NCI-H526 treated with DMSO at 0.1 percent for 48 hours (cell line): ENCODE results near the gene PBX2.
"Not testable (repeated sequence)": the region's sequence is repeated elsewhere in the genome, so short reads cannot be mapped to it uniquely, and the experiment has no call there.

Experiments
- DNase-seq: peaks from one replicate; lab custom pipeline; 2025; lab: John Stamatoyannopoulos, UW

The PBX2 gene

DNA sequence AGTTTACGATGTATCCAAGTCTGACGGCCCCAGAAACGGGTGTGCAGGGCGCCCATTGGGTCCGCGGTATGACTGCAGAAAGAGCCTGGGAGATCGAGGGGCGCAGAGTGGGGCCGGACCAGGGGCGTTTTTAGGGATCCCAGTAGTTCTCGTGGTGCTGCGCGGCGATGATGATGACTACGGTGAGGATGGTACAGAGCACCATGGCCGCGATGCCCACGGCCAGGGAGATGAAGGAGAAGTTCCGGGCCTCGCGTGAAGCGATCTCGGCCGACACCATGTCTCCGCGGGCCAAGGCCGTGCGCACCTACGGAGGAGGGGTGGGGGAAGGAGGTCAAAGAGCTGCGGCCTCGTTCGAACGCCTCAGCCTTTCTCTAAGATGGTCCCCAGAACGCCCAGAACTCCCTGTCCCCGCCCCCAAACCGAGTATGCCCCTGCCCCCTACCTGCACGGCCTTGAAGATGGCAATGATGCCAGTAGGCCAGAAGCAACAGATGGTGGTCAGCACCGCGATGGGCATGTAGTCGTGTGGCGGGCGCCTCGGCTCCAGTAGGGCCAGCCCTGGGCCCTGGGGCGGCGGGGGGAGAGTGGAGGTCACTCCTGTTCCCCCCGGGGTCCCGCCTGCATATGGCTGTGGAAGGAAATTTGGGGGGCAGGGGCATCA, 40.8 kb downstream of the PBX2 start:
- no peak for DNase-seq

DNA sequence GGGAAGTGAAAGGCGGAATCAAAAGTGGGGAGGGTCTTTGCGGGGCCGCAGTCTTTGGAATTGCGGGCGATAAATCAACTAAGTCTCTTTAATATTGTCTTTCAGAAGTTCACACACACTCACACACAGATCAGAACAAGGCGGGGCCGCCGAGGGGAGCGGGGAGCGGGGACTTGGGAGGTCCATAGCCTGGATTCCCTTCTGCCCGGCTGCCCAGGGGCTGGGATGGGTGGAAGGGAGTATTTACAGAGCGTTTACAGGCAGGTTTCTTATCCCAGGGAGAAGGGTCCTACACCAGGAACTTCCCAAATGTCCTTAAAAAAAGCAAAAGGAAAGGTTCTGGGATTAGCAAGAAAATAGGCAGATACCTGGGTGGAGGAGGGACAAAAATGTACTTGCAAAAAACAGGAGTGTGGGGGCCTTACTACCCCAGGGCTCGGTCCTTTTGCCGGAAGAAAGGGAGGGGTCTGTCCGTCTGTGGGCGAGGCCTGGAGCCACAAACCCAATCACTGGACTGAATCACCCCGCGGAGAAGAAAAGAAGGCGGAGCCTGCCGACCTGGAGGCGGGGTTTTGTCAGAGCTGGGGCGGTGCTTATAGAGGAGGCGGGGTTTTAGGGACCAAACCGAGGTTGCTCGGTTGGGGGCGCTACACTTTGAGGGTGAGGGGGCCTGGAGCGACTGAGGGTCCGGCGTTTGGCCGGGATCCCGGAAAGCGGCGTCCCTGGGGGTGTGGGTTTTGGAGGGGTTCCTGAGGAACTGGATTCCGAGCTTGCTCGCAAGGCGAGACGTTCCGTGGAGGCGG, 41.5 kb downstream of the PBX2 start:
- no peak for DNase-seq

DNA sequence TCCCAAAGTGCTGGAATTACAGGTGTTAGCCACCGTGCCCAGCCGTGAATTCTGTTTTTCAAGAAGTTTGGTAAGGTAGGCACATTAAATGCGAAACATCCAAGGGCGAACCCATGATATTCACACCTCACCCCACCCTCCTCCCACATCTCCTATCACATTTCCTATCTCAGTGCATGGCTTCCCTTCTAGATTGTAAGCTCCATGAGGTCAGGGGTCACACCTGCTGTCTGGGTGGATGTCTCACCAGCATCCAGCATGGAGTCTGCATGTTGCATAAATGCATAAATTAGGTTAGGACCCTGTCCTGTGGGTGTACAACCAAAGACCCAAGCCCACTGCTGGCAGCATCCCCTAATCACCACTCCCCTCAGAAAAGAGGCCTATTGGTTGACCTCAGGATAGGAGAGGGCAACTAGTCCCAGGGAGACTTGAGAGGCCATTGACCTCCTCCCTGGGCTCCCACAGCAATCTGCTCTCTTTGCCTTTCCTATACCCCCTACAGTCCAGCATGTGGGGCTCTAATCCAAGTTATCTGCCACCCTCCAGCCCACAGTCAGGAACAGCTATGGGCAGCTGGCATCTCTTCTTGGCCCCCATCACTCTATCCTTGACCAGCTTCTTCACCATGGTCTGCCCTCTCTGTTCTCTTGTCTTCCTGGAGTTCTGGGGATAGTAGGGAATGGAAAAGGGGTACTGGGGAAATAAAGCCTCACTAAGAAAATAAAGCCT, 42.4 kb downstream of the PBX2 start:
- DNase-seq, result no peak

DNA sequence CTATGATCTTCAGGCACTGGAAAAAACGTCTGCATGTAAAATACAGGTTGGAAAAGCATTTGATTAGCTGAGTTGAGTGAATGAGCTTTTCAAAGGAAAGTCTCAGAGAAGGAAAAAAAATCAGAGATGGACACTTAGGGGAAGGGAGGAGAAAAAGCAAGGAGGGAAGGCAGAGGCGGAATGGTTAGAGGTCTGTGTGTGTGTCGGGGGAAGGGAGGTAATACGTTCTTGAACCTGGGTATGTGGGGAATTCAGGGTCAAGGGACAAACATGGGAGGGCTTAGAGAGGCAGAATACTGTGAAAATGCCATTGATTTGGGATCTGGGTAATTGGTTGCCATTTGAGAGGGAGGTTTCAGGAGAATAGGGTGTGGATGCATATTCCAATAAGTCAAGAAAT, 43.3 kb downstream of the PBX2 start:
- DNase-seq, result no peak

DNA sequence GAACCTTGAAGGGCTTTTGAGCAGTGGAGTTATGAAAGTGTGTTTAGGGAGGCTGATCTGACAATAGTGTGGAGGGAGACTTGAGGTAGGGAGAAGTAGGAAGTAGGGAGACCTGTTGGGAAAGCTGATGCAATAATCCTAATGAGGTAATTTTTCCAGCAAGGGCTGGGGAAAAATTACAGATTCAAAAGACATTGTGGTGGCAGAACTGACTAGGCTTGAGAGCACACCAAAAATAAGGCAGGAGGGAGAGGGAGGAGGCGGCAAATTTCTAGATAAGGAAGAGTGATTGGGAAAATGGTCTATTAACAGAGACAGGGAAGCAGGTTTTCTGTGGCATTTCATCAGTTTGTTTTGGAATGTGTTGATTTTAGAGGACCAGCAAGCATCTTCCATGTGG, 43.7 kb downstream of the PBX2 start:
- DNase-seq, result no peak

DNA sequence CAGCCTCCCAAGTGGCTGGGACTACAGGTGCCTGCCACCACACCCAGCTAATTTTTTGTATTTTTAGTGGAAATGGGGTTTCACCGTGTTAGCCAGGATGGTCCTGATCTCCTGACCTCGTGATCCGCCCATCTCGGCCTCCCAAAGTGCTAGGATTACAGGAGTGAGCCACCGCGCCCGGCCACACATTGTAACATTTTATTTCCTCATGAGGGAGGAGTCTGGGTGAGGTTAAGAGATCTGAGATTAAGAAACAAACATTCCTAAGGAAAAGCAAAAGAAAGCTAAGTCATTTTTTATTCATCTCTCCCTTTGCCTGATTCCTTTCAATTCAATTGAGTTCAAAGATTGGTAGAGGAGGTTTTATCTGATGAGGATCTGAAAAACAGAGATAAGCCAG, 45.8 kb downstream of the PBX2 start:
- DNase-seq, result not testable (repeated sequence)

DNA sequence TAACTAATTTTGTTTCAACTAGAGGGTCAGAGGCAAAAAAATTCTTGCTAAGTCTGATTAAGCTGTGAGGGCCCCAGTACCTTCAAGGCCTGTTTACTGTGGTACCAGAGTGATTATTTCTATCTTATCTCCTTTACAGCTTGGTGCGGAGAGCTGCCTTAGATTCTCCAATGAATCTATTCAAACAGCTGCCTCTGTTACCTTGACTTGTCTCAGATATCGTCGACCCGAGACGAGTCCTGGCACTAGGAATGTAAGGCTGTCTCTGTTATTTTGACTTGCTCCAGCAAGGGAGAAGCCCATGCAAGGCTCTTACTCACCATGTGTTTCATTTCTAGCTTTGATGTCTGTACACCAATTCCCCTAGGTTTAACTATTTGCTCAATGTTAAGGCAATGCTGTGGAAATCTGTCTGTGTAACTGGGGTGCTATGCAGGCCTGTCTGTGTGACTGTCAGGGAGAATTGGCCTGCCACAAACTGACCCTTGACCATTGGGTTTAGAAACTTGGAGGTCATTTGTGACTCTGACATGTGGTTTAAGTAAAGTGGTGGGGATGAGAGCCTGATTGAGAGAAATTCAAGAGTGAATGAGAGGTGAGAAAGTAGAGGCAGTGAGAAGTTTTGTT, 49.5 kb downstream of the PBX2 start:
- DNase-seq, result no peak

DNA sequence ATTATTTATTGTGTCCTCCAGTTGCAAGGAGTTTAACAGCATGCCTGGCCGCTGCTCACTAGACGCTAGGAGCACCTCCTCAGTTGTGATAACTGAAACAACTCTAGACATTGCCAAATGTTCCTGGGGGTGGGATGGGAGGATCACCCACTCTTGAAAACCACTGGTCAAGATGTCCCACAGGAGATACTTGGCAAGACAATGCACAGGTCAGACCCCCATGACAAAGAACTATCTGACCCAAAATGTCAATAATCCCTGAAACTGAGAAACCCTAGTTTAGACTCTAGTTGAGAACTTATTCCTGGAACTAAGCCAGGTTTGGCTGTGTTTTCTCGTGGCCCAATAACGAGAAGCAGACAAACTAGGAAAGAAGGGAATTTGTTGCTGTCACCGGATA, 50.4 kb downstream of the PBX2 start:
- DNase-seq, result no peak

DNA sequence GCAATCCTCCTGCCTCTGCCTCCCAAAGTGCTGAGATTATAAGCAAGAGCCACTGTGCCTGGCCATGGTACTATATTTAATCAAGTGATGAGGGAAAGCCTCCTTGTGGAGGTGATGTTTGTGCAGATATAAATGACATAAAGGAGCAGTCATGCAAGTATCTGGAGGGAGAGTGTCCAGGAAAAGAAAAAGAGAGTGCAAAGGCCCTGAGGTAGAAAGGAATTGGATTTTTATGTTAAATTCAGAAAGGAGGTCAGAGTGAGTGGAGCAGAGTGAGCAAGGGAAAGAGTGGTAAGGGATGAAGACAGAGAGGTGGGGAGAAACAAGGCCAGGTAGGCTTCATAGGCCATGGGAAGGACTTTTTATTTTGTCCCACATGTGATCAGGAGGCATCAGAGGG, 52.5 kb downstream of the PBX2 start:
- DNase-seq, result no peak
